GM18526 (cell line): Measurements from ENCODE around the gene NKD2.

ENCODE experiments used
- POLR2A ChIP-seq: IDR thresholded peaks from 3 replicates; pipeline ENCODE4 v1.6.1; 2011; ENCODE audit not compliant: insufficient read length; ENCODE audit errors: extremely low read depth

The NKD2 gene, protein sequence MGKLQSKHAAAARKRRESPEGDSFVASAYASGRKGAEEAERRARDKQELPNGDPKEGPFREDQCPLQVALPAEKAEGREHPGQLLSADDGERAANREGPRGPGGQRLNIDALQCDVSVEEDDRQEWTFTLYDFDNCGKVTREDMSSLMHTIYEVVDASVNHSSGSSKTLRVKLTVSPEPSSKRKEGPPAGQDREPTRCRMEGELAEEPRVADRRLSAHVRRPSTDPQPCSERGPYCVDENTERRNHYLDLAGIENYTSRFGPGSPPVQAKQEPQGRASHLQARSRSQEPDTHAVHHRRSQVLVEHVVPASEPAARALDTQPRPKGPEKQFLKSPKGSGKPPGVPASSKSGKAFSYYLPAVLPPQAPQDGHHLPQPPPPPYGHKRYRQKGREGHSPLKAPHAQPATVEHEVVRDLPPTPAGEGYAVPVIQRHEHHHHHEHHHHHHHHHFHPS

GRCh38 chr5:1008451-1009358, at the start of gene NKD2:
Gene NKD2, plus strand, starts transcription at chr5:1008802. Its CDS starts 256 bp downstream, at chr5:1009058.
- no peak for TF ChIP-seq POLR2A

DNA sequence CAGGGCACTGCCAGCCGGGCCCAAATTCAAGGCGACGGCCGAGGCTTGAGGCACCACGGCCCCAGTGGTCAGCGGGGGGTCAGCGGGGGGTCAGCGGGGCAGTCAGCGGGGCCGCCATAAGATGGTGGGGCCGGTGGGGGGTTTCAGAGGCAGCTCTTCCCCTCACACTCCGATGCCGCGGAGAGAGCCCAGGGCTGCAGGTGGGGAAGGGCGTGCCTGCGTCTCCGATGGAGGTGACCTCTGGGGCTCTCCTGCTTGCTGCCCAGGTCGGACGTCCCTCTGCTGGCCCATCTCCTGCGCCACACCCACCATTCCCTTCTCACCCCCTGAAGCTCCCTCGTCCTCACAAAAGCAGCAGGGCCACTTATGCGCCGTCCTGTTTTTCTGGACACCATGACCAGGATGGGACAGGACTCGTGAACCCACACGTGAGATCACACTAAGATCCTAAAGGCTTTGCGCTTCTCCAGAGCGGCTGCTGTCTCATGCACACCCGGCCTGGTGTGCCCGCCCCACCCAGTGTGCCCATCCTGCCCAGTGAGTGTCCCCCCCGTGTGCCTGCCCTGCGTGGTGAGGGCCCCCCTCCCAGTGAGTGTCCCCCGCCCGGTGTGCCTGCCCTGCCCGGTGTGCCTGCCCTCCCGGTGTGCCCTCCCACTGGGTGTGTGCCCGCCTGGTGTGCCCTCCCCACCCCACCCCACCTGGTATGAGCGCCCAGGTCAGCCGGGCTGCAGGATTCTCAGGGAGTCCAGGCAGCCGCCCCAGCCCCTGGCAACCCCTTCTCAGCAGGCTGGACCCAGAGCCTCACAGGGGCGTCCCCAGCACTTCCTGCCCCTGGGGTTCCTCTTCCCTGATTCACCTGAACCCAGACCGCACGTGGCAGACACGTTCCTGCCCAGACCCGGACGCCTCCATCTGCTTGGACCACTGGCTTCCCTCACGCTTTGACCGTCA, 48.7 kb upstream of the NKD2 start:
- TF ChIP-seq POLR2A = no peak

DNA sequence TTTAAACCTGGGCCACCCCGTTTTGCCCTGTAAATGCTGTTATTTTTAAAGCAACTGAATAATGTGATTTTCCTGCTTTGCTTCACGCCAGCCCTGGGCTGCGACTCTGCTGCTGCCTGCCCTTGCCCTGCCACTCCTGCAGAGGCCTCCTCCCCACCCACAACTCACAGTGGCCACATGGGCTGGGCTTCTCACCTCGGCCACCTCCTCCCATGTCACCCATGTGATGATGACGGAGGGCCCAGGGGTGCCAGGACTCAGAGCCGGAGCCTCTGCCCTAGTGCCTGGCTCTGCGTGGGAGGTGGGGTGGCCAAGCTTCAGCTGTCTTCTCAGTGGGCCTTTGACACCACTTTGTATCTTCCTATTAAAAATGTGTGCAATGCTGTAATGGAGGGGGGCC, 48.1 kb upstream of the NKD2 start:
- TF ChIP-seq POLR2A = no peak

- no peak for TF ChIP-seq POLR2A
Observed at GRCh38 chr5:961002-961710, 47.4 kb upstream of the NKD2 start.

GRCh38 chr5:961711-962240, 46.8 kb upstream of the NKD2 start:
- no peak for TF ChIP-seq POLR2A

DNA sequence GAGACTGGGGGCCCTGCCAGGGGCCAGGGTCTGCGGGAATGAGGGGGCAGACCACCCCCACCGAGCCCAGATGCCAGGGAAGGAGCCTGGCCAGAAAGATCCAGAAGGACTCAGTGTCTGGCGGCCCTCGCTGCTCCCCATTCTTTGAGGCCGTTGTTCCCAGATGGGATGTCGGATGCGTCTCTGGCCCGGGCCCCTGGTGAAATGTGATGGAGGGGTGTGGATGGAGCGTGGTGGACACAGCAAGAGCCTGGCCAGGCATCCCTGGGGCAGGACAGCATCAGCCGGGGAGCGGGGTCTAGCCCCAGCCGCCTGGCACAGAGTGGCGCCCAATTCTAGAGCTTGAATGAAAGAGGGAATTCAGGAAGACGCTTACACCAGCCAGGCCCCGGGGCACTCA, 46.2 kb upstream of the NKD2 start:
- no peak for TF ChIP-seq POLR2A

- no peak for TF ChIP-seq POLR2A
Observed at GRCh38 chr5:962801-963200, 45.8 kb upstream of the NKD2 start.

DNA sequence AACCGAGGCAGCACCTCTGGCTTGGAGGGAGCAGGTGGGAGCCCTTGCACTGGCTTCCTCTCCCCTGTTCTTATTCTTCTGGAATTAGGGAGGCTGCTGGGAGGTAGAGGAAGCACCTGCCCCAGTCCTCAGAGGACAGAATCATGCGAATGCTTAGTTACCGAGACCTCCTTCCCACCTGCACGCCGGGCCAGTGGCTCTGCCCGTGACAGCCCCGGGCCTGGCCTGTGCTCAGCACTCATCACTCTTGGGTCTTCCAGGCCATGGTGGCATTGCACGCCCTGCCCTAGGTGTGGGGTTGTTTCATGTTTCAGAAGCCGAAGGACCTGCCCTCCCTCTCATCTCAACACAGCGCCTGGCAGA, 45.3 kb upstream of the NKD2 start:
- no peak for TF ChIP-seq POLR2A

GRCh38 chr5:963673-964531, 44.7 kb upstream of the NKD2 start:
- no peak for TF ChIP-seq POLR2A

DNA sequence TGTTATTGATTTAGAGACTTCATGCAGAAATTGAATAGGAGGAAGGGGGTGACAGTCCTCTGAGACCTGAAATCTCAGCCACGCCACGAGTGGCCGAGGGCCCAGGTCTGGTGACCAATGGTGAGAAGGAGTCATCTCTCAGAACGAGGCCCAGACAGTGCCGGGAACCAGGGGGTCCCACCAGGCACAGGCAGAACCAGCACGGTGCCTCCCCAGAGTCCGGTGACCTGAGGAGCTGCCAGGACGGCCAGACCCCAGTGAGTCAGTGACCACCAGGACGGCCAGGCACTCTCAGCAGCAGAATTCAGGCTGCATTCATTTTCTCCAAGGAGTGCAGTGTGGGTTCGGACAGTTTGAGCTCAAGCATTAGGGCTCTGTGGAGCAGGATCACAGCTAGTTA, 43.8 kb upstream of the NKD2 start:
- no peak for TF ChIP-seq POLR2A

GRCh38 chr5:965604-966344, 42.8 kb upstream of the NKD2 start:
- TF ChIP-seq POLR2A = no peak

- no peak for TF ChIP-seq POLR2A
Observed at GRCh38 chr5:966345-966710, 42.3 kb upstream of the NKD2 start.

GRCh38 chr5:966941-967340, 41.7 kb upstream of the NKD2 start:
- no peak for TF ChIP-seq POLR2A
